ENCODE data around the gene COMP. TPM values are rescaled to one million over a fixed set of nuclear protein-coding genes. Genes with fewer than 3 reads are reported as not detected.

COMP gene
- total RNA-seq, 1 donor from 2014 or later: 0.98 TPM

GRCh38 chr19:18772620-18773587 lies 18.2 kb downstream of the COMP start:
- Histone ChIP-seq H3K4me3 (no peak overlapping the region), H3K27me3 (no peaks in the 10 kb centered on the region), H3K4me1 (no peaks in the 10 kb centered on the region), H3K9me3 (no peaks in the 10 kb centered on the region), H3K36me3 (no peaks in the 10 kb centered on the region), H3K27ac (no peak overlapping the region)
- no peak for DNase-seq (ENCODE audit: extremely low spot score in 2 of 2)
- TF ChIP-seq POLR2A (IDR thresholded peaks at IDR 0.05) (no peak), POLR2AphosphoS5 (IDR thresholded peaks at IDR 0.05; ENCODE audit: insufficient read depth in 1 of 2, low read depth in 1 of 2) (no peak), CTCF (IDR thresholded peaks at IDR 0.05) (no peak)
- intact Hi-C loops (cut with DNase I): no loop called here

GRCh38 chr19:18771328-18772242 lies 19.5 kb downstream of the COMP start:
- no peaks in the 10 kb centered on the region for H3K4me1 ChIP-seq
- no peaks in the 10 kb centered on the region for H3K36me3 ChIP-seq
- DNase-seq (ENCODE audit: extremely low spot score in 2 of 2): no peak
- intact Hi-C loops (cut with DNase I): no loop called here
- TF ChIP-seq POLR2AphosphoS5 (IDR thresholded peaks at IDR 0.05; ENCODE audit: insufficient read depth in 1 of 2, low read depth in 1 of 2) (no peak), POLR2A (IDR thresholded peaks at IDR 0.05) (no peak), CTCF (IDR thresholded peaks at IDR 0.05) (no peak)
- no peak overlapping the region for H3K27ac ChIP-seq
- no peaks in the 10 kb centered on the region for H3K9me3 ChIP-seq
- no peaks in the 10 kb centered on the region for H3K27me3 ChIP-seq
- H3K4me3 ChIP-seq: no peak overlapping the region

- Histone ChIP-seq H3K4me1 (no peaks in the 10 kb centered on the region), H3K27ac (no peak overlapping the region), H3K9me3 (no peaks in the 10 kb centered on the region), H3K27me3 (no peaks in the 10 kb centered on the region), H3K4me3 (no peak overlapping the region), H3K36me3 (no peaks in the 10 kb centered on the region)
- DNase-seq (ENCODE audit: extremely low spot score in 2 of 2): no peak
- intact Hi-C loops (cut with DNase I): no loop called here
- TF ChIP-seq POLR2A (IDR thresholded peaks at IDR 0.05): no peak
- TF ChIP-seq POLR2AphosphoS5 (IDR thresholded peaks at IDR 0.05; ENCODE audit: insufficient read depth in 1 of 2, low read depth in 1 of 2): no peak
- TF ChIP-seq CTCF (IDR thresholded peaks at IDR 0.05): no peak
These were observed 20.3 kb downstream of the COMP start for GRCh38 chr19:18770663-18771327.

GRCh38 chr19:18769989-18770528 lies 21.0 kb downstream of the COMP start:
- Histone ChIP-seq H3K27ac (no peak overlapping the region), H3K4me1 (no peaks in the 10 kb centered on the region), H3K36me3 (no peaks in the 10 kb centered on the region), H3K9me3 (no peaks in the 10 kb centered on the region), H3K4me3 (no peak overlapping the region), H3K27me3 (no peaks in the 10 kb centered on the region)
- DNase-seq (ENCODE audit: extremely low spot score in 2 of 2): no peak
- TF ChIP-seq POLR2A (IDR thresholded peaks at IDR 0.05) (no peak), POLR2AphosphoS5 (IDR thresholded peaks at IDR 0.05; ENCODE audit: insufficient read depth in 1 of 2, low read depth in 1 of 2) (no peak), CTCF (IDR thresholded peaks at IDR 0.05) (no peak)
- intact Hi-C loops (cut with DNase I): no loop called here
